ENCODE results near the gene ZBTB2.

DNA sequence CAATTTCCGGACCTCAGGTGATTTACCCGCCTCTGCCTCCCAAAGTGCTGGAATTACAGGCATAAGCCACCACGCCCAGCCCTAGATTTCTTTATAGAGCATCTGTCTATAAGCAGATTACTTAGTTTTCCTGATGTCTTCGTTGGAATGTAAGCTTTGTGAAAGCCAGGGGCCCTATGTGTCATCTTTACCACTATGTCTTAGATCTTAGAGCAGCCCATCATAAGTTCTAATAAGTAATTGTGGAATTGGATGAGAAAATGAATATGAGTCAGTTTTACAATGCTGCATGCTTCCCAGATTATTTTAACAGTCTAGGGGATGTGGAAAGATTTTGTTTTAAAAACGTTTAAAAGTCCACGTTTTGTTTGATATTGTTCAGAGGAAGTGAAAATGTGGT is 9.1 kb upstream of the ZBTB2 start:
- TF ChIP-seq POLR2AphosphoS5 (IDR thresholded peaks at IDR 0.05; ENCODE audit: low read depth, low read length): no peak
- no peak for TF ChIP-seq POLR2A (IDR thresholded peaks at IDR 0.05; ENCODE audit: low read depth, low read length)
- no peak for TF ChIP-seq TAF1 (IDR thresholded peaks at IDR 0.05; ENCODE audit: low read depth, low read length)
- TF ChIP-seq POU2F2 (IDR thresholded peaks at IDR 0.05; ENCODE audit: low read depth, low read length): no peak
- no peak for TF ChIP-seq PAX5 (IDR thresholded peaks at IDR 0.05; ENCODE audit: insufficient read depth, low read length, severe bottlenecking)
- TF ChIP-seq SPI1 (IDR thresholded peaks at IDR 0.05; ENCODE audit: low read depth, low read length): peak; percentile 27; the same call in 1 of the 2 replicates

Measured in GM12891 (cell line).